ENCODE data around the gene GID4.
A peak's percentile ranks its signal among the peaks of the same experiment; 100 is the strongest.

GID4 gene

DNA sequence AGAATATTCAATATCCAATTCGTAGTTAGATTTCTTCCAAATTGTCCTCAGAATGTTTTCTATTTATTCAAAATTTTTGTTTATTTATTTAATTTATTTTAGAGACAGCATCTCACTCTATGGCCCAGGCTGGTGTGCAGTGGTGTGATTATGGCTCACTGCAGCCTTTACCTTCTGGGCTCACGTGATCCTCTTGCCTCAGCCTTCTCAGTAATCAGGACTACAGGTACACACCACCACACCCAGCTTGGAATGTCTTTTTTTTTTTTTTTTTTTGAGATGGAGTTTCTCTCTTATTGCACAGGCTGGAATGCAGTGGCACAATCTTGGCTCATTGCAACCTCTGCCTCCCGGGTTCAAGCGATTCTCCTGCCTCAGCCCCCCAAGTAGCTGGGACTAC lies 45.0 kb downstream of the GID4 start:
- ChIA-PET CTCF (no interaction called here), POLR2A (interaction anchor here (1.2 kb wide), 1 partner anchor 51 kb away, joined by 3 read pairs; no protein-coding TSS in a partner anchor)
- no peak for DNase-seq (ENCODE audit: extremely low spot score)
- TF ChIP-seq, protein P1, sequence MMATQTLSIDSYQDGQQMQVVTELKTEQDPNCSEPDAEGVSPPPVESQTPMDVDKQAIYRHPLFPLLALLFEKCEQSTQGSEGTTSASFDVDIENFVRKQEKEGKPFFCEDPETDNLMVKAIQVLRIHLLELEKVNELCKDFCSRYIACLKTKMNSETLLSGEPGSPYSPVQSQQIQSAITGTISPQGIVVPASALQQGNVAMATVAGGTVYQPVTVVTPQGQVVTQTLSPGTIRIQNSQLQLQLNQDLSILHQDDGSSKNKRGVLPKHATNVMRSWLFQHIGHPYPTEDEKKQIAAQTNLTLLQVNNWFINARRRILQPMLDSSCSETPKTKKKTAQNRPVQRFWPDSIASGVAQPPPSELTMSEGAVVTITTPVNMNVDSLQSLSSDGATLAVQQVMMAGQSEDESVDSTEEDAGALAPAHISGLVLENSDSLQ (IDR thresholded peaks at IDR 0.05): no peak
- TF ChIP-seq FOXM1 (IDR thresholded peaks at IDR 0.05; ENCODE audit: borderline replicate concordance): no peak
- TF ChIP-seq SP1 (IDR thresholded peaks at IDR 0.05): no peak
- TF ChIP-seq ZNF384 (IDR thresholded peaks at IDR 0.05): no peak
- no peak for TF ChIP-seq SUZ12 (IDR thresholded peaks at IDR 0.05)
- TF ChIP-seq FOXA1 (IDR thresholded peaks at IDR 0.05): no peak
- TF ChIP-seq CTBP1 (IDR thresholded peaks at IDR 0.05; ENCODE audit: borderline replicate concordance): no peak
- no peak for TF ChIP-seq FOXK2 (IDR thresholded peaks at IDR 0.05)
- TF ChIP-seq BHLHE40 (IDR thresholded peaks at IDR 0.05; ENCODE audit: borderline replicate concordance): no peak
- TF ChIP-seq L3MBTL2 (conservative IDR thresholded peaks at IDR 0.05): no peak
- no peak for TF ChIP-seq TARDBP (IDR thresholded peaks at IDR 0.05)
- TF ChIP-seq LEF1 (IDR thresholded peaks at IDR 0.05; ENCODE audit: borderline replicate concordance): no peak
- no peak for TF ChIP-seq NFRKB (IDR thresholded peaks at IDR 0.05)
- TF ChIP-seq ARNT (IDR thresholded peaks at IDR 0.05): no peak
- no peak for TF ChIP-seq ELF4 (IDR thresholded peaks at IDR 0.05)
- no peak for TF ChIP-seq HDGF (IDR thresholded peaks at IDR 0.05; ENCODE audit: borderline replicate concordance)

DNA sequence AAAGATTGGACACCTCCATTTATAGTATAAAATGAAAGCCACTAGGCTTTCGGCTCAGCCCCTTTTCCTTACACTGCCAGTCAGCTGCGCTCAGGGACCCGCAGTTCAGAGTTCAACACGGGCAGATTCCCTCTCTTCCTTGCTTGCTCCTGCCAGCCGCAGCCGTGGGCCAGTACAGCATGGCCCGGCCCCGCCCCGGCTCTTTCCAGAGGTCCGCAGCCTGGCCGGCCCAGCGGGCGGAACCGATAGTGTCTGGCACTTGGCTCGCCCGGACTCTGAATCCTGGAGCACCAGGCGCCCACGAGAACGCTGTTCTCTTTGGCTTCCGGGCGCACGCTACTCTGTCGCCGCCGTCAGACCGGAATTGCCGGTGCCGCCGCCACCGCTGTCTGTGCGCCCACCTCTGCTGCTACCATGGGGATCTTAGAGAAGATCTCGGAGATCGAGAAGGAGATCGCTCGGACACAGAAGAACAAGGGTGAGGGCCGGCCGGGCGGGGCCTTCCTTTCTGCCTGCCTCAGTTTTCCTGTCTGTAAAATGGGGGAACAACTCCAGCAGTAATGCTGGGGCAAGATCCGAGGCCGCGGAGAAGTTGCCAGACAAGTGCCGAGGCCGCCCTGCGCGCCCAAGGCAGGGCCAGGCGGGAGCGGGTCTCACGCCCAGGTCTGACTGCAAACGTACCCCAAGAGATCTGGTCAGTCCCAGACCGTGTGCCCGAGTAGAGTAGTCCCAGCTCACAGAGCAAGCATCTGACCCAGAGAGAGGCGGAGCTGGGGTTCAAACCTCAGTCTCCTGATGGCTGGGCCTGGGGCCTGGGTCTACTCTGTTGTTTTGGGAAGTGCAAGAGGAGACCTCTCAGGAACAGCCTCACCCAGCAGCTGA lies 48.6 kb downstream of the GID4 start, which contains the start of gene DRG2:
Gene DRG2 (plus strand): TSS at position 339 of the 882 bp plus-strand sequence. CDS start 76 bp downstream, at position 415.
- ChIA-PET POLR2A (interaction anchor here (0.7 to 2.8 kb wide), 7 partner anchors 12 to 95 kb away, joined by 3 to 9 read pairs (median 3); partner anchors contain the start of gene ALKBH5), CTCF (interaction anchor here (0.6 kb wide), 1 partner anchor 46 kb away, joined by 3 read pairs; no protein-coding TSS in a partner anchor)
- TF ChIP-seq BHLHE40 (IDR thresholded peaks at IDR 0.05; ENCODE audit: borderline replicate concordance) (no peak), FOXK2 (IDR thresholded peaks at IDR 0.05) (no peak), SP1 (IDR thresholded peaks at IDR 0.05) (no peak), LEF1 (IDR thresholded peaks at IDR 0.05; ENCODE audit: borderline replicate concordance) (no peak; the same call in 1 of the 2 replicates), CTBP1 (IDR thresholded peaks at IDR 0.05; ENCODE audit: borderline replicate concordance) (peak; percentile 96), ZNF384 (IDR thresholded peaks at IDR 0.05) (no peak), L3MBTL2 (conservative IDR thresholded peaks at IDR 0.05) (no peak; the same call in 1 of the 2 replicates), ARNT (IDR thresholded peaks at IDR 0.05) (peak; percentile 86), TARDBP (IDR thresholded peaks at IDR 0.05) (no peak; the same call in 1 of the 2 replicates), FOXM1 (IDR thresholded peaks at IDR 0.05; ENCODE audit: borderline replicate concordance) (peak; percentile 57; the same call in 1 of the 2 replicates), ELF4 (IDR thresholded peaks at IDR 0.05) (peak; percentile 67), NFRKB (IDR thresholded peaks at IDR 0.05) (no peak)
- TF ChIP-seq, protein P1 (IDR thresholded peaks at IDR 0.05): peak; percentile 38; the same call in 1 of the 2 replicates
- peak; percentile 94 for DNase-seq (ENCODE audit: extremely low spot score)

DNA sequence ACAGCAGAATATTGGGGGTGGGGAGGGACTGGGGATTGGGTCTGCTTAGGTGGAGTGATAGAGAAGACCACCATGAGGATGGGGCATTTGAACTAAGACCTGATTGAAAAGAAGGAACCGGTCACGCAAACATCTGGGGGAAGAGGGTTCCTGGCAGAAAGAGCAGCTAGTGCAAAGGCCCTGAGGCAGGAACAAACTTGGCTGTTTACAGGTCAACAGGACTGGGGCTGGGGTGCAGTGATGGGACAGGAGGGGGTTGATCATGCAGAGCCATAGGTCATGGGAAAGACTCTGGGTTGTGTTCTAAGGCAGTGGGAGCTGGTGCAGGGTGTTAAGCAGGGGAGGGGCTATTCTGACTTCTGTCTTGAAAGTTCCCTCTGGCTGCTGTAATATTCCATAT lies 50.4 kb downstream of the GID4 start:
- no peak for DNase-seq (ENCODE audit: extremely low spot score)
- TF ChIP-seq FOXA1 (IDR thresholded peaks at IDR 0.05) (no peak), L3MBTL2 (conservative IDR thresholded peaks at IDR 0.05) (no peak), ZNF384 (IDR thresholded peaks at IDR 0.05) (no peak), SUZ12 (IDR thresholded peaks at IDR 0.05) (no peak), HDGF (IDR thresholded peaks at IDR 0.05; ENCODE audit: borderline replicate concordance) (no peak), ELF4 (IDR thresholded peaks at IDR 0.05) (no peak)
- POLR2A ChIA-PET: interaction anchor here (0.7 to 2.8 kb wide), 2 partner anchors 10 to 19 kb away, joined by 4 to 9 read pairs; no protein-coding TSS in a partner anchor
- CTCF ChIA-PET: interaction anchor here (1.0 kb wide), 1 partner anchor 14 kb away, joined by 3 read pairs; no protein-coding TSS in a partner anchor

DNA sequence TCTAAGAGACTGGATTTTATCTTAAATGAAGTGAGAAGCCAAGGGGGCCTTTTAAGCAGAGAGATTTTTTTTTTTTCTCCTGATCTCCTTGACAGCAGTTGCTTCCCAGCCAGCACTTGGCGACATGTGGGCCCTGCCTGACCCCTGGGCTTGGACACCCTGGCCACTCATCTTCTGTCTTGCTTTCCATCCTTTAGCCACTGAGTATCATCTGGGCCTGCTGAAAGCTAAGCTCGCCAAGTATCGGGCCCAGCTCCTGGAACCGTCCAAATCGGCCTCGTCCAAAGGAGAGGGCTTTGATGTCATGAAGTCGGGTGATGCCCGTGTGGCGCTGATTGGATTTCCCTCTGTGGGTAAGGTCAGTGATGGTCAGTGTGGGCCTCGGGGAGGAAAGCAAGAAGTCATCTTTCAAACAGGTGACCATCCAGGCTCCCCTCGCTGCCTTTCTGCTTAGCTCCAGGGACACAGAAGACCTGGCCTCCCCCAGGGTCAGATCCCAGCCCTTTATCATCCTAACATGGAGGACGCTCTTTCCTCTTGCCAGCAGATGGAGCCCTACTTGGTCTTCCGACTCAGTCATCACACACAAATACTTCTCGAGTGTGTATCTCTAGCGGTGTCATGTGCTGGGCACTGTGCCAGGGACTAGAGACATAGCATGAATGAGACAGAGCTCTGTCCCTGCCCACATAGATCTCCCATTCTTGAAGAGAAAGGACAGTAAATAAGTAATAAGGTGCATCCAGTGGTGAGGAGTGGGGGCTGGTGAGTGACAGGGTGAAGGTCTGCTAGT lies 54.6 kb downstream of the GID4 start:
- POLR2A ChIA-PET: interaction anchor here (1.4 kb wide), 1 partner anchor 59 kb away, joined by 5 read pairs; no protein-coding TSS in a partner anchor
- peak; percentile 65 for DNase-seq (ENCODE audit: extremely low spot score)
- TF ChIP-seq BHLHE40 (IDR thresholded peaks at IDR 0.05; ENCODE audit: borderline replicate concordance) (no peak), TARDBP (IDR thresholded peaks at IDR 0.05) (no peak), FOXK2 (IDR thresholded peaks at IDR 0.05) (no peak), ZNF384 (IDR thresholded peaks at IDR 0.05) (no peak), FOXM1 (IDR thresholded peaks at IDR 0.05; ENCODE audit: borderline replicate concordance) (no peak), LEF1 (IDR thresholded peaks at IDR 0.05; ENCODE audit: borderline replicate concordance) (no peak), ARNT (IDR thresholded peaks at IDR 0.05) (no peak), ELF4 (IDR thresholded peaks at IDR 0.05) (no peak)
- TF ChIP-seq, protein P1 (IDR thresholded peaks at IDR 0.05): peak; percentile 39
- CTCF ChIA-PET: interaction anchor here (0.9 kb wide), 1 partner anchor 47 kb away, joined by 4 read pairs; no protein-coding TSS in a partner anchor

DNA sequence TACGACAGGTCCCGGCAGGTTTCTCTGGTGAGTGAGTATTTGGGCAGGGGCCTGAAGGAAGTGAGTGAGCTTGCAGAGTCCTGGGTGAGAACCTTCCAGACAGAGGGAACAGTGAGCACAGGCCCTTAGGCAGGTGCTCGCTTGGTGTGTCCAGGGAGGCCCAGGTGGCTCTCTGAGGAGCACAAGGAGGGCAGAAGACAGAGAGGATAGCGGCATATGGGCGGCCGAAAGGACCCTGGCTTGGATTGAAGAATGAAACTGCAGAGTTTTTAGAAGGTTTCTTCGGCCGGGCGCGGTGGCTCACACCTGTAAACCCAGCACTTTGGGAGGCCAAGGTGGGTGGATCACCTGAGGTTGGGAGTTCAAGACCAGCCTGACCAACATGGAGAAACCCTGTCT lies 55.2 kb downstream of the GID4 start:
- CTCF ChIA-PET: interaction anchor here (0.9 kb wide), 1 partner anchor 47 kb away, joined by 4 read pairs; no protein-coding TSS in a partner anchor
- TF ChIP-seq HDGF (IDR thresholded peaks at IDR 0.05; ENCODE audit: borderline replicate concordance) (no peak), FOXK2 (IDR thresholded peaks at IDR 0.05) (no peak), BHLHE40 (IDR thresholded peaks at IDR 0.05; ENCODE audit: borderline replicate concordance) (no peak), L3MBTL2 (conservative IDR thresholded peaks at IDR 0.05) (no peak), ZNF384 (IDR thresholded peaks at IDR 0.05) (no peak), FOXM1 (IDR thresholded peaks at IDR 0.05; ENCODE audit: borderline replicate concordance) (no peak), ARNT (IDR thresholded peaks at IDR 0.05) (no peak), NFRKB (IDR thresholded peaks at IDR 0.05) (no peak), FOXA1 (IDR thresholded peaks at IDR 0.05) (no peak), TARDBP (IDR thresholded peaks at IDR 0.05) (no peak), ELF4 (IDR thresholded peaks at IDR 0.05) (no peak), SP1 (IDR thresholded peaks at IDR 0.05) (no peak)
- TF ChIP-seq, protein P1 (IDR thresholded peaks at IDR 0.05): no peak; the same call in 1 of the 2 replicates
- DNase-seq (ENCODE audit: extremely low spot score): no peak
- POLR2A ChIA-PET: no interaction called here

All from HEK293T (cell line).